ENCODE measurements around the gene CORO2B. TPM values are rescaled to one million over a fixed set of nuclear protein-coding genes. Genes with fewer than 3 reads are reported as not detected.

Gene CORO2B
- total RNA-seq, 6 donors from 2014 or later, result 0.79 to 9.0 (median 2.0) TPM

GRCh38 chr15:68650901-68651709 is 72.3 kb downstream of the CORO2B start:
- WGBS, 2 donors, result 61 to 62% methylated on average over 21 to 23 of the region's 23 CpGs
- H3K36me3 ChIP-seq, result no peaks in the 10 kb centered on the region
- TF ChIP-seq CTCF (IDR thresholded peaks at IDR 0.05) (peak; percentile 53 to 82 (median 74)), POLR2A (IDR thresholded peaks at IDR 0.05) (no peak)
- peak; percentile 61 to 69 for ATAC-seq (ENCODE audit: low FRiP score in 2 of 2)
- no peak overlapping the region for H3K27ac ChIP-seq
- H3K27me3 ChIP-seq, result no peaks in the 10 kb centered on the region
- H3K4me1 ChIP-seq, result no peaks in the 10 kb centered on the region
- peak; percentile 47 to 90 for DNase-seq
- no peaks in the 10 kb centered on the region for H3K9me3 ChIP-seq
- H3K4me3 ChIP-seq, result no peak overlapping the region

DNA sequence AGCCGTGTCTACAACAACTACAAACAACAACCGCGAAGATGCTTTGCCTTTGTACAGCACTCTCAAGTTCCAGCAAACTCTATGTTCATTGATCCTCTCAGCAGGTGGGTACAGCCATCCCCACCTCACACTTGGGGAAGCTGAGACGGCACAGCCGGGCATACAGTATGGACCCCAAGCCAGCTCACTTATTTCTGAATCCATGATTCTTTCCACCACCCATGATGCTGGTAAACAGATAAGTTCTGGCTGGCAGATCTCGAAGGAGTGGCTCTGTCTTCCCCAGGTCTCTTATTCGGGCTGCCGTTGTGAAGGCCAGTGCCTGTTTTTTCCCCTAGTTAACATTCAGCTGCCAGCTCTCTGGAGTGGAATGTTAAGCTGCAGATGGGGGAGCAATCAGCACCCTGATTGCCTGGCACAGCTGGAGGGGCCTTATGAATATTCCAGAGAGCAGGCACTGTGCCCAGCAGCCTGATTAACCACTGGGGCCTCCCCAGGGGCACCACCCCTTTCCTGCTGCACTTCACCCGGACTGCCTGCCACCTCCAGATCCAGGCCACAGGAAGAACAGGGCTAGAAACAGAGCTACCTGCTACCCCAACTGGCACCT is 73.2 kb downstream of the CORO2B start:
- WGBS, 2 donors, result 70 to 85% methylated on average over 9 of the region's 9 CpGs
- H3K27me3 ChIP-seq, result no peaks in the 10 kb centered on the region
- H3K4me1 ChIP-seq, result no peaks in the 10 kb centered on the region
- TF ChIP-seq EP300 (IDR thresholded peaks at IDR 0.05), result no peak
- no peak for TF ChIP-seq CTCF (IDR thresholded peaks at IDR 0.05)
- TF ChIP-seq POLR2AphosphoS5 (IDR thresholded peaks at IDR 0.05), result no peak
- no peak for TF ChIP-seq POLR2A (IDR thresholded peaks at IDR 0.05)
- H3K36me3 ChIP-seq, result no peaks in the 10 kb centered on the region
- no peak overlapping the region for H3K4me3 ChIP-seq
- H3K9me3 ChIP-seq, result no peaks in the 10 kb centered on the region
- no peak for ATAC-seq (ENCODE audit: low FRiP score in 2 of 2)
- no peak for DNase-seq
- no peak overlapping the region for H3K27ac ChIP-seq

DNA sequence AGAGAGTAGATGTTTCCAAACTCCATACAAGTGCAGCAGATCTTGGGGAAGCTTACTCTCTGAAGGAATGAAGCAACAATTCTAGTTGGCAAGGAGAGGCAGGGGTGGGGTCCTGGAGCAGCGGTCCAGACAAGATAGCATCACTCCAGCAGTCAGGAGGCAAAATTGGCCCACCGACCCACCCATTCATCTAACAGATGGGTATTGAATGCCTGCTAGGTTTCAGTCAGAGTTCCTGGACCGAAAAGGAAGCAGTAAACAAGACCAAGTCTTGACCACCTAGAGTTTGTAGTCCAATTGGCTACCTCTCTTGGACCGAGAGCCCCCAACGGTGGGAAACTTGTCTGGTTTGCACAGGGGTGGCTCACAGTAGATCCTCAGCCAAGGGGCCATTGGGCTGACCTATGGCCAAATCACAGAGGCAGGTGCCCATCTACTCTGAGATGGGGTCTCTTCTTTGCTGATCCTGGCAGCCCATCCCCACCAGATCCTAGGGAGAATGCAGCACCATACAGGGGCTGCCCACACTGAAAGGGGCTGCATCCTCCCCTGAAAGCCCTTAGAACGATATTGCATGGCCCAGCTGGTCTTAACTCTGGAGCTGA is 74.3 kb downstream of the CORO2B start:
- TF ChIP-seq POLR2AphosphoS5 (IDR thresholded peaks at IDR 0.05) (no peak), POLR2A (IDR thresholded peaks at IDR 0.05) (no peak), EP300 (IDR thresholded peaks at IDR 0.05) (no peak), CTCF (IDR thresholded peaks at IDR 0.05) (no peak)
- 88 to 92% methylated on average over 4 to 6 of the region's 6 CpGs for WGBS, 2 donors
- ATAC-seq (ENCODE audit: low FRiP score in 2 of 2) (no peak), DNase-seq (no peak)
- no peaks in the 10 kb centered on the region for H3K4me1 ChIP-seq
- no peak overlapping the region for H3K27ac ChIP-seq
- no peaks in the 10 kb centered on the region for H3K9me3 ChIP-seq
- no peaks in the 10 kb centered on the region for H3K36me3 ChIP-seq
- no peak overlapping the region for H3K4me3 ChIP-seq
- no peaks in the 10 kb centered on the region for H3K27me3 ChIP-seq

- H3K36me3 ChIP-seq, result no peaks in the 10 kb centered on the region
- TF ChIP-seq POLR2A (IDR thresholded peaks at IDR 0.05) (no peak), CTCF (IDR thresholded peaks at IDR 0.05) (no peak), POLR2AphosphoS5 (IDR thresholded peaks at IDR 0.05) (no peak), EP300 (IDR thresholded peaks at IDR 0.05) (no peak)
- no peaks in the 10 kb centered on the region for H3K27me3 ChIP-seq
- ATAC-seq (ENCODE audit: low FRiP score in 2 of 2) (no peak), DNase-seq (no peak)
- no peaks in the 10 kb centered on the region for H3K9me3 ChIP-seq
- H3K4me1 ChIP-seq, result no peaks in the 10 kb centered on the region
- 84 to 93% methylated on average over 6 of the region's 6 CpGs for WGBS, 2 donors
- H3K4me3 ChIP-seq, result no peak overlapping the region
- no peak overlapping the region for H3K27ac ChIP-seq
Observed at GRCh38 chr15:68653801-68654200, 75.0 kb downstream of the CORO2B start.
